Choroid plexus epithelial cell (primary cell): ENCODE data around the gene SLC16A1.
A peak's percentile ranks its signal among the peaks of the same experiment; 100 is the strongest.

Source experiments
- DNase-seq: peaks from one replicate; pipeline ENCODE4 v3.0.0-alpha.2; 2010; ENCODE audit warnings: low read depth
- H3K4me3 ChIP-seq: 2 replicates; pipeline ENCODE4 v1.5.1; 2011; ENCODE audit warnings: low read depth, mild to moderate bottlenecking, control low read depth, low read length, moderate library complexity
- CTCF ChIP-seq: conservative IDR thresholded peaks from 2 replicates; pipeline ENCODE4 v1.5.1; 2011; ENCODE audit warnings: low read depth, mild to moderate bottlenecking, control low read depth, inconsistent platforms, low read length, moderate library complexity

The SLC16A1 gene

GRCh38 chr1:112868191-112868590, 87.8 kb downstream of the SLC16A1 start:
- DNase-seq, result no peak

GRCh38 chr1:112866981-112867380, 89.0 kb downstream of the SLC16A1 start:
- H3K4me3 ChIP-seq, result no peak overlapping the region
- DNase-seq, result no peak
- TF ChIP-seq CTCF, result no peak

More at GRCh38 chr1:112868191-112868590, 87.8 kb downstream of the SLC16A1 start:
- TF ChIP-seq CTCF, result no peak
- no peak overlapping the region for H3K4me3 ChIP-seq

GRCh38 chr1:112866151-112866550, 89.8 kb downstream of the SLC16A1 start:
- no peak overlapping the region for H3K4me3 ChIP-seq
- no peak for TF ChIP-seq CTCF
- peak; percentile 85 for DNase-seq

GRCh38 chr1:112862753-112863426, 93.1 kb downstream of the SLC16A1 start:
- H3K4me3 ChIP-seq, result no peak overlapping the region
- TF ChIP-seq CTCF, result no peak
- DNase-seq, result no peak
